Neural progenitor cell (in vitro differentiated cells): Measurements from ENCODE around the gene BHLHE40. TPM values are rescaled to one million over a fixed set of nuclear protein-coding genes. Genes with fewer than 3 reads are reported as not detected.
A peak's percentile ranks its signal among the peaks of the same experiment; 100 is the strongest.

ENCODE experiments used
- DNase-seq: peaks from one replicate; pipeline ENCODE4 v3.0.0-alpha.2; 2016; ENCODE audit warnings: low spot score
- H2AFZ ChIP-seq: fragments of 200-600 bp; sonication (generic); replicated peaks from 2 replicates; pipeline ENCODE4 v1.6.1; 2016; ENCODE audit warnings: antibody characterized with exemption
- H3F3A ChIP-seq: fragments of 200-600 bp; sonication (generic); 2 replicates; pipeline ENCODE4 v1.6.1; 2016; ENCODE audit warnings: antibody characterized with exemption, low read depth
- H3K27ac ChIP-seq: fragments of 200-600 bp; sonication (generic); 2 replicates; pipeline ENCODE4 v1.5.1; 2016; ENCODE audit warnings: mild to moderate bottlenecking
- H3K27me3 ChIP-seq: fragments of 200-600 bp; sonication (generic); 2 replicates; pipeline ENCODE4 v1.6.1; 2016; ENCODE audit warnings: mild to moderate bottlenecking, moderate library complexity
- H3K36me3 ChIP-seq: fragments of 200-600 bp; sonication (generic); 2 replicates; pipeline ENCODE4 v1.5.1; 2016
- H3K4me1 ChIP-seq: fragments of 200-600 bp; sonication (generic); 2 replicates; pipeline ENCODE4 v1.6.1; 2016; ENCODE audit warnings: mixed run types
- H3K4me2 ChIP-seq: fragments of 200-600 bp; sonication (generic); 2 replicates; pipeline ENCODE4 v1.6.1; 2016
- H3K4me3 ChIP-seq: fragments of 200-600 bp; sonication (generic); 2 replicates; pipeline ENCODE4 v1.5.1; 2016
- H3K79me2 ChIP-seq: fragments of 200-600 bp; sonication (generic); 2 replicates; pipeline ENCODE4 v1.6.1; 2016; ENCODE audit warnings: low read depth
- H3K9ac ChIP-seq: fragments of 200-600 bp; sonication (generic); 2 replicates; pipeline ENCODE4 v1.6.1; 2016
- H3K9me3 ChIP-seq: fragments of 200-600 bp; sonication (generic); 2 replicates; pipeline ENCODE4 v1.5.1; 2016; ENCODE audit warnings: low read depth
- H4K20me1 ChIP-seq: fragments of 200-600 bp; sonication (generic); 2 replicates; pipeline ENCODE4 v1.6.1; 2016; ENCODE audit warnings: low read depth
- H3K27ac Mint-ChIP-seq: 3 replicates; pipeline ENCODE4 v1.8.0; 2021; ENCODE audit warnings: mixed read lengths
- H3K27me3 Mint-ChIP-seq: 2 replicates; pipeline ENCODE4 v1.8.0; 2022; ENCODE audit warnings: low read depth, mild to moderate bottlenecking, inconsistent platforms, moderate library complexity, mixed read lengths; ENCODE audit not compliant: insufficient read depth
- H3K36me3 Mint-ChIP-seq: 3 replicates; pipeline ENCODE4 v1.8.0; 2021; ENCODE audit warnings: mixed read lengths
- H3K4me1 Mint-ChIP-seq: 3 replicates; pipeline ENCODE4 v1.8.0; 2021; ENCODE audit warnings: mixed read lengths
- H3K4me3 Mint-ChIP-seq: 3 replicates; pipeline ENCODE4 v1.8.0; 2021; ENCODE audit warnings: mild to moderate bottlenecking, moderate library complexity, mixed read lengths
- H3K9me3 Mint-ChIP-seq: 3 replicates; pipeline ENCODE4 v1.8.0; 2020; ENCODE audit warnings: mixed read lengths
- EZH2 ChIP-seq: fragments of 200-600 bp; sonication (generic); IDR thresholded peaks from 2 replicates; pipeline ENCODE4 v1.6.1; 2017; ENCODE audit warnings: antibody characterized with exemption, mild to moderate bottlenecking, moderate library complexity
- EZH2phosphoT487 ChIP-seq: fragments of 200-600 bp; sonication (generic); IDR thresholded peaks from 2 replicates; pipeline ENCODE4 v1.6.1; 2017; ENCODE audit warnings: antibody characterized with exemption
- total RNA-seq: library from RNA; depleted of rRNA; stranded (reverse); fragments of >200 nt; gene quantifications from 2 replicates; pipeline ENCODE4 v1.2.3, GENCODE V29; 2015; ENCODE audit warnings: low replicate concordance
- TF ChIP-seq, protein P1 (sequence below): fragments of 200-600 bp; sonication (generic); IDR thresholded peaks from 2 replicates; pipeline ENCODE4 v1.5.1; 2017; ENCODE audit warnings: antibody characterized with exemption, mild to moderate bottlenecking

Gene BHLHE40
- total RNA-seq, 1 donor from 2014 or later: 0.34 TPM

- no peak overlapping the region for H3K27ac Mint-ChIP-seq
- H3K27ac ChIP-seq: no peak overlapping the region
Measured at GRCh38 chr3:4986782-4987537, 7.7 kb downstream of the BHLHE40 start.

GRCh38 chr3:4987538-4988296 lies 8.5 kb downstream of the BHLHE40 start:
- peaks cover 6% of the 10 kb centered on the region for H3K36me3 Mint-ChIP-seq
- H3K4me3 ChIP-seq: peak overlapping the region; percentile 42
- no peaks in the 10 kb centered on the region for H4K20me1 ChIP-seq
- H3K27me3 ChIP-seq: peaks cover 51% of the 10 kb centered on the region
- no peaks in the 10 kb centered on the region for H3K9me3 Mint-ChIP-seq
- no peaks in the 10 kb centered on the region for H3K36me3 ChIP-seq
- H3K79me2 ChIP-seq: no peaks in the 10 kb centered on the region
- H2AFZ ChIP-seq: no peak overlapping the region
- no peak for DNase-seq
- H3K9me3 ChIP-seq: no peaks in the 10 kb centered on the region
- H3K4me1 ChIP-seq: peaks cover 5% of the 10 kb centered on the region
- H3K4me3 Mint-ChIP-seq: peak overlapping the region; percentile 77
- TF ChIP-seq, protein P1, sequence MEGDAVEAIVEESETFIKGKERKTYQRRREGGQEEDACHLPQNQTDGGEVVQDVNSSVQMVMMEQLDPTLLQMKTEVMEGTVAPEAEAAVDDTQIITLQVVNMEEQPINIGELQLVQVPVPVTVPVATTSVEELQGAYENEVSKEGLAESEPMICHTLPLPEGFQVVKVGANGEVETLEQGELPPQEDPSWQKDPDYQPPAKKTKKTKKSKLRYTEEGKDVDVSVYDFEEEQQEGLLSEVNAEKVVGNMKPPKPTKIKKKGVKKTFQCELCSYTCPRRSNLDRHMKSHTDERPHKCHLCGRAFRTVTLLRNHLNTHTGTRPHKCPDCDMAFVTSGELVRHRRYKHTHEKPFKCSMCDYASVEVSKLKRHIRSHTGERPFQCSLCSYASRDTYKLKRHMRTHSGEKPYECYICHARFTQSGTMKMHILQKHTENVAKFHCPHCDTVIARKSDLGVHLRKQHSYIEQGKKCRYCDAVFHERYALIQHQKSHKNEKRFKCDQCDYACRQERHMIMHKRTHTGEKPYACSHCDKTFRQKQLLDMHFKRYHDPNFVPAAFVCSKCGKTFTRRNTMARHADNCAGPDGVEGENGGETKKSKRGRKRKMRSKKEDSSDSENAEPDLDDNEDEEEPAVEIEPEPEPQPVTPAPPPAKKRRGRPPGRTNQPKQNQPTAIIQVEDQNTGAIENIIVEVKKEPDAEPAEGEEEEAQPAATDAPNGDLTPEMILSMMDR: no peak
- TF ChIP-seq EZH2 (no peak), EZH2phosphoT487 (no peak)
- H3K27me3 Mint-ChIP-seq: peaks cover 5% of the 10 kb centered on the region
- H3K4me1 Mint-ChIP-seq: peaks cover 36% of the 10 kb centered on the region
- no peak overlapping the region for H3K27ac Mint-ChIP-seq
- H3K9ac ChIP-seq: no peak overlapping the region
- H3F3A ChIP-seq: peaks cover 26% of the 10 kb centered on the region
- H3K4me2 ChIP-seq: peak overlapping the region; percentile 70
- H3K27ac ChIP-seq: no peak overlapping the region

More at GRCh38 chr3:4986782-4987537, 7.7 kb downstream of the BHLHE40 start:
- H4K20me1 ChIP-seq: no peaks in the 10 kb centered on the region
- H3K27me3 ChIP-seq: peaks cover 58% of the 10 kb centered on the region
- H3K4me3 Mint-ChIP-seq: peak overlapping the region; percentile 77
- H3K9me3 Mint-ChIP-seq: no peaks in the 10 kb centered on the region
- H2AFZ ChIP-seq: peak overlapping the region; percentile 22
- H3K9ac ChIP-seq: no peak overlapping the region
- no peaks in the 10 kb centered on the region for H3K36me3 ChIP-seq
- peaks cover 5% of the 10 kb centered on the region for H3K27me3 Mint-ChIP-seq
- peak; percentile 96 for DNase-seq
- peaks cover 38% of the 10 kb centered on the region for H3K4me1 Mint-ChIP-seq
- peak overlapping the region; percentile 70 for H3K4me2 ChIP-seq
- peaks cover 5% of the 10 kb centered on the region for H3K4me1 ChIP-seq
- H3K9me3 ChIP-seq: no peaks in the 10 kb centered on the region
- H3K36me3 Mint-ChIP-seq: peaks cover 8% of the 10 kb centered on the region
- TF ChIP-seq EZH2phosphoT487 (no peak), EZH2 (peak; percentile 18)
- TF ChIP-seq, protein P1: no peak
- H3F3A ChIP-seq: peaks cover 26% of the 10 kb centered on the region
- H3K4me3 ChIP-seq: peak overlapping the region; percentile 42
- H3K79me2 ChIP-seq: no peaks in the 10 kb centered on the region

- peaks cover 5% of the 10 kb centered on the region for H3K27me3 Mint-ChIP-seq
- H3K79me2 ChIP-seq: no peaks in the 10 kb centered on the region
- H3K9ac ChIP-seq: no peak overlapping the region
- H3K36me3 Mint-ChIP-seq: no peaks in the 10 kb centered on the region
- TF ChIP-seq EZH2phosphoT487: no peak
- TF ChIP-seq, protein P1: no peak
- TF ChIP-seq EZH2: no peak
- H3K4me3 ChIP-seq: no peak overlapping the region
- peaks cover 36% of the 10 kb centered on the region for H3K27me3 ChIP-seq
- H3K4me2 ChIP-seq: no peak overlapping the region
- no peak for DNase-seq
- H3K4me3 Mint-ChIP-seq: no peak overlapping the region
- no peaks in the 10 kb centered on the region for H4K20me1 ChIP-seq
- no peaks in the 10 kb centered on the region for H3K36me3 ChIP-seq
- no peaks in the 10 kb centered on the region for H3K9me3 Mint-ChIP-seq
- H2AFZ ChIP-seq: no peak overlapping the region
- peak overlapping the region; percentile 42 for H3K27ac Mint-ChIP-seq
- H3K4me1 ChIP-seq: peaks cover 3% of the 10 kb centered on the region
- no peaks in the 10 kb centered on the region for H3K9me3 ChIP-seq
- peaks cover 26% of the 10 kb centered on the region for H3K4me1 Mint-ChIP-seq
- H3F3A ChIP-seq: peaks cover 23% of the 10 kb centered on the region
- H3K27ac ChIP-seq: no peak overlapping the region
Measured at GRCh38 chr3:4988983-4989834, 10.0 kb downstream of the BHLHE40 start.
